Mucosa of descending colon (tissue), 3 donors: Measurements from ENCODE around the gene PTPRN2. TPM values are rescaled to one million over a fixed set of nuclear protein-coding genes. Genes with fewer than 3 reads are reported as not detected.

ENCODE experiments used
- ATAC-seq: fragments of 200-7000 bp; cut with Tn5 transposase; one replicate; pipeline ENCODE4 v1.9.1; 2020; ENCODE audit warnings: mild to moderate bottlenecking, moderate library complexity
- DNase-seq, 3 donors: peaks; one replicate each; pipeline ENCODE4 v3.0.0-alpha.2; 2020
- H3K36me3 ChIP-seq: fragments of 200-600 bp; one replicate; pipeline ENCODE4 v1.8.0; 2021; ENCODE audit warnings: low read depth, mild to moderate bottlenecking
- H3K4me1 ChIP-seq: fragments of 200-600 bp; one replicate; pipeline ENCODE4 v1.8.0; 2021; ENCODE audit warnings: low read depth, mild to moderate bottlenecking
- H3K4me3 ChIP-seq: fragments of 200-600 bp; one replicate; pipeline ENCODE4 v1.8.0; 2021; ENCODE audit warnings: mild to moderate bottlenecking
- H3K9me3 ChIP-seq: fragments of 200-600 bp; one replicate; pipeline ENCODE4 v1.8.0; 2021; ENCODE audit warnings: mild to moderate bottlenecking
- CTCF ChIP-seq: fragments of 200-600 bp; IDR thresholded peaks from one replicate; pipeline ENCODE4 v1.8.0; 2022; ENCODE audit warnings: antibody characterized with exemption, mild to moderate bottlenecking
- intact Hi-C, 2 donors: fragments of 100-400 bp; cut with DNase I in 1 of 2; cut with micrococcal nuclease in 1 of 2; formaldehyde crosslinking; loops; one replicate each; pipeline versions ENCODE4 v1.11.0 to v1.11.1; 2022; cut with DNase I, micrococcal nuclease
- total RNA-seq, 3 donors: library from RNA; stranded (reverse); fragmentation: NEBNext Ultra II Directional in 2 of 3; extraction: Animal tissue kit (Norgen Biotek cat#: 25700) in 2 of 3; gene quantifications; one replicate each; pipeline versions ENCODE4 v1.2.1 to v1.2.4, GENCODE V29; 2021 to 2023
- donor health status: DM: no; HTN: no; CAD: no; lungs with moderate emphysema.
- donor health status: DM: no; HTN: no; CAD: no.
- donor health status: DM: no; HTN: yes; CAD: no.

PTPRN2 gene
- total RNA-seq, 3 donors from 2014 or later = 12.5 to 28.0 (median 26.2) TPM

GRCh38 chr7:157710396-157710795 is 877.2 kb downstream of the PTPRN2 start:
- no peak for TF ChIP-seq CTCF
- ATAC-seq = no peak
- intact Hi-C loops = no loop called here

GRCh38 chr7:157709531-157710251 is 877.9 kb downstream of the PTPRN2 start:
- no peak for DNase-seq
- ATAC-seq = no peak
- intact Hi-C loops = no loop called here

More at GRCh38 chr7:157710396-157710795, 877.2 kb downstream of the PTPRN2 start:
- DNase-seq = no peak
- no peaks in the 10 kb centered on the region for H3K36me3 ChIP-seq
- H3K9me3 ChIP-seq = no peaks in the 10 kb centered on the region
- H3K4me1 ChIP-seq = no peaks in the 10 kb centered on the region
- H3K4me3 ChIP-seq = no peak overlapping the region

GRCh38 chr7:157708919-157709295 is 878.7 kb downstream of the PTPRN2 start:
- no peak for TF ChIP-seq CTCF
- no peak overlapping the region for H3K4me3 ChIP-seq
- ATAC-seq (no peak), DNase-seq (no peak)
- no peaks in the 10 kb centered on the region for H3K4me1 ChIP-seq
- intact Hi-C loops = no loop called here
- no peaks in the 10 kb centered on the region for H3K9me3 ChIP-seq
- no peaks in the 10 kb centered on the region for H3K36me3 ChIP-seq

More at GRCh38 chr7:157709531-157710251, 877.9 kb downstream of the PTPRN2 start:
- TF ChIP-seq CTCF = no peak
- no peaks in the 10 kb centered on the region for H3K9me3 ChIP-seq
- no peaks in the 10 kb centered on the region for H3K36me3 ChIP-seq
- no peaks in the 10 kb centered on the region for H3K4me1 ChIP-seq
- H3K4me3 ChIP-seq = no peak overlapping the region

- no peak overlapping the region for H3K4me3 ChIP-seq
- TF ChIP-seq CTCF = no peak
- H3K9me3 ChIP-seq = no peaks in the 10 kb centered on the region
- H3K4me1 ChIP-seq = no peaks in the 10 kb centered on the region
- intact Hi-C loops = no loop called here
- ATAC-seq (no peak), DNase-seq (no peak)
- H3K36me3 ChIP-seq = no peaks in the 10 kb centered on the region
Measured at GRCh38 chr7:157707983-157708918, 879.4 kb downstream of the PTPRN2 start.

GRCh38 chr7:157704365-157704764 is 883.3 kb downstream of the PTPRN2 start:
- intact Hi-C loops = no loop called here
- Histone ChIP-seq H3K4me3 (no peak overlapping the region), H3K36me3 (no peaks in the 10 kb centered on the region), H3K4me1 (no peaks in the 10 kb centered on the region), H3K9me3 (no peaks in the 10 kb centered on the region)
- no peak for DNase-seq
- TF ChIP-seq CTCF = no peak
- ATAC-seq = no peak
